ENCODE measurements around the gene GANC.

Gene GANC

GRCh38 chr15:42373936-42374335 is 100.9 kb downstream of the GANC start:
- Histone ChIP-seq H3K79me2 (ENCODE audit: insufficient read depth, low read depth) (no peaks in the 10 kb centered on the region), H3K36me3 (ENCODE audit: insufficient read depth) (no peaks in the 10 kb centered on the region), H3K27me3 (ENCODE audit: insufficient read depth, low read depth) (no peaks in the 10 kb centered on the region), H3K4me2 (no peak overlapping the region), H3K4me3 (IDR thresholded peaks at IDR 0.05; ENCODE audit: insufficient read depth, low read depth, low read length) (no peak overlapping the region), H2AFZ (ENCODE audit: low read depth) (no peak overlapping the region), H3K4me1 (ENCODE audit: low read depth, poor library complexity, severe bottlenecking) (no peaks in the 10 kb centered on the region), H4K20me1 (ENCODE audit: insufficient read depth) (no peaks in the 10 kb centered on the region), H3K27ac (no peak overlapping the region), H3K9ac (no peak overlapping the region)
- TF ChIP-seq CTCF (conservative IDR thresholded peaks at IDR 0.05; ENCODE audit: low read depth, low read length), result no peak

DNA sequence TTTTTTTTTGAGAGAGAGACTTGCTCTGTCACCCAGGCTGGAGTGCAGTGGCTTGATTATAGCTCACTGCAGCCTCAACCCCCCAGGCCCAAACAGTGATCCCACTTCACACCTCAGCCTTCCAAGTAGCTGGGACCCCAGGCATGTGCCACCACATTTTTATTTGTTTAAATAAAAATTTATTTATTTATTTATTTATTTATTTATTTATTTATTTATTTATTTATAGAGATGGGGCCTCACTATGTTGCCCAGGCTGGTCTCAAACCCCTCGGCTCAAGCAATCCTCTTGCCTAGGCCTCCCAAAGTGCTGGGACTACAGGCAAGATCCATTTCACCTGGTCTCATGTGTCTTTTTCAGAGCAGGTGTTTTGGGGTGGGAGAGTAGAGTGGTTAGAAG is 101.8 kb downstream of the GANC start:
- no peak overlapping the region for H2AFZ ChIP-seq (ENCODE audit: low read depth)
- H3K4me1 ChIP-seq (ENCODE audit: low read depth, poor library complexity, severe bottlenecking), result no peaks in the 10 kb centered on the region
- H3K4me2 ChIP-seq, result no peak overlapping the region
- H3K79me2 ChIP-seq (ENCODE audit: insufficient read depth, low read depth), result no peaks in the 10 kb centered on the region
- no peak overlapping the region for H3K9ac ChIP-seq
- no peaks in the 10 kb centered on the region for H3K36me3 ChIP-seq (ENCODE audit: insufficient read depth)
- no peak overlapping the region for H3K4me3 ChIP-seq (IDR thresholded peaks at IDR 0.05; ENCODE audit: insufficient read depth, low read depth, low read length)
- H4K20me1 ChIP-seq (ENCODE audit: insufficient read depth), result no peaks in the 10 kb centered on the region
- no peak for TF ChIP-seq CTCF (conservative IDR thresholded peaks at IDR 0.05; ENCODE audit: low read depth, low read length)
- H3K27ac ChIP-seq, result no peak overlapping the region
- no peaks in the 10 kb centered on the region for H3K27me3 ChIP-seq (ENCODE audit: insufficient read depth, low read depth)

DNA sequence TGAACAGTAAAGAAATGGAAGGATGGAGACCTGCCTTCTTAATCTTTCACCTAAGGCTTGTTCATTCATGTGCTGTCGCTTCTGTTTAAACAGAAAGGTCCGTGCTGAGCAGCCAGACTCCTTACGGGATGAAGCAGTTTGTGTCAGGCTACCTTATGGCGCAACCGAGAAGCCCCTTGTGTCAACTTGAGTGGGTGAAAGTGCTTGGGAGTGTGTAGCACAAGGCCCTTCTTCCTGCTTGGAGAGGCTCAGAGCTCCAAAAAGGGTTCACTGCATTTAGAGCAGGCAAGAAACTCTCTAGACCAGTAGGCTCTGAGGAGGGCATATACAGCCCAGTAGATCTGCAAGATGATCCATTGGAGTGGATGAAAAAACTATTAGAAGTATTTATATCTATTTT is 102.3 kb downstream of the GANC start:
- Histone ChIP-seq H3K4me2 (no peak overlapping the region), H3K79me2 (ENCODE audit: insufficient read depth, low read depth) (no peaks in the 10 kb centered on the region), H3K27ac (no peak overlapping the region), H2AFZ (ENCODE audit: low read depth) (no peak overlapping the region), H3K9ac (no peak overlapping the region), H3K4me1 (ENCODE audit: low read depth, poor library complexity, severe bottlenecking) (no peaks in the 10 kb centered on the region), H3K4me3 (IDR thresholded peaks at IDR 0.05; ENCODE audit: insufficient read depth, low read depth, low read length) (no peak overlapping the region), H3K36me3 (ENCODE audit: insufficient read depth) (no peaks in the 10 kb centered on the region), H3K27me3 (ENCODE audit: insufficient read depth, low read depth) (no peaks in the 10 kb centered on the region), H4K20me1 (ENCODE audit: insufficient read depth) (no peaks in the 10 kb centered on the region)
- no peak for TF ChIP-seq CTCF (conservative IDR thresholded peaks at IDR 0.05; ENCODE audit: low read depth, low read length)

- Histone ChIP-seq H3K79me2 (ENCODE audit: insufficient read depth, low read depth) (no peaks in the 10 kb centered on the region), H3K36me3 (ENCODE audit: insufficient read depth) (no peaks in the 10 kb centered on the region), H3K4me1 (ENCODE audit: low read depth, poor library complexity, severe bottlenecking) (no peaks in the 10 kb centered on the region), H3K4me2 (no peak overlapping the region), H4K20me1 (ENCODE audit: insufficient read depth) (no peaks in the 10 kb centered on the region), H2AFZ (ENCODE audit: low read depth) (no peak overlapping the region), H3K4me3 (IDR thresholded peaks at IDR 0.05; ENCODE audit: insufficient read depth, low read depth, low read length) (no peak overlapping the region), H3K9ac (no peak overlapping the region), H3K27ac (no peak overlapping the region), H3K27me3 (ENCODE audit: insufficient read depth, low read depth) (no peaks in the 10 kb centered on the region)
- TF ChIP-seq CTCF (conservative IDR thresholded peaks at IDR 0.05; ENCODE audit: low read depth, low read length), result no peak
These were observed 102.9 kb downstream of the GANC start for GRCh38 chr15:42375941-42376340.

- H3K27ac ChIP-seq, result no peak overlapping the region
- no peak overlapping the region for H3K4me3 ChIP-seq (IDR thresholded peaks at IDR 0.05; ENCODE audit: insufficient read depth, low read depth, low read length)
- no peaks in the 10 kb centered on the region for H3K36me3 ChIP-seq (ENCODE audit: insufficient read depth)
- no peak overlapping the region for H3K9ac ChIP-seq
- no peaks in the 10 kb centered on the region for H3K4me1 ChIP-seq (ENCODE audit: low read depth, poor library complexity, severe bottlenecking)
- no peak overlapping the region for H3K4me2 ChIP-seq
- no peaks in the 10 kb centered on the region for H4K20me1 ChIP-seq (ENCODE audit: insufficient read depth)
- H3K79me2 ChIP-seq (ENCODE audit: insufficient read depth, low read depth), result no peaks in the 10 kb centered on the region
- no peaks in the 10 kb centered on the region for H3K27me3 ChIP-seq (ENCODE audit: insufficient read depth, low read depth)
- no peak overlapping the region for H2AFZ ChIP-seq (ENCODE audit: low read depth)
- no peak for TF ChIP-seq CTCF (conservative IDR thresholded peaks at IDR 0.05; ENCODE audit: low read depth, low read length)
These were observed 105.0 kb downstream of the GANC start for GRCh38 chr15:42378011-42378410.

Measured in KMS-11 (cell line).